OCI-LY1 (cell line): ENCODE results near the gene IRS1.

ENCODE experiments used
- EZH2 ChIP-seq: fragments of 200-600 bp; sonication (generic), shearing (Covaris generic); IDR thresholded peaks from 2 replicates; pipeline ENCODE4 v1.8.0; 2017; ENCODE audit warnings: borderline replicate concordance, mixed run types, mild to moderate bottlenecking, antibody characterized with exemption, low read length, moderate library complexity, mixed read lengths
- TF ChIP-seq, protein P1 (sequence below): fragments of 200-600 bp; sonication (generic), shearing (Covaris generic); IDR thresholded peaks from 2 replicates; pipeline ENCODE4 v1.5.1; 2017; ENCODE audit warnings: mild to moderate bottlenecking, antibody characterized with exemption, low read length, moderate library complexity, mixed read lengths

GRCh38 chr2:226767056-226767813, 32.4 kb downstream of the IRS1 start:
- TF ChIP-seq, protein P1, sequence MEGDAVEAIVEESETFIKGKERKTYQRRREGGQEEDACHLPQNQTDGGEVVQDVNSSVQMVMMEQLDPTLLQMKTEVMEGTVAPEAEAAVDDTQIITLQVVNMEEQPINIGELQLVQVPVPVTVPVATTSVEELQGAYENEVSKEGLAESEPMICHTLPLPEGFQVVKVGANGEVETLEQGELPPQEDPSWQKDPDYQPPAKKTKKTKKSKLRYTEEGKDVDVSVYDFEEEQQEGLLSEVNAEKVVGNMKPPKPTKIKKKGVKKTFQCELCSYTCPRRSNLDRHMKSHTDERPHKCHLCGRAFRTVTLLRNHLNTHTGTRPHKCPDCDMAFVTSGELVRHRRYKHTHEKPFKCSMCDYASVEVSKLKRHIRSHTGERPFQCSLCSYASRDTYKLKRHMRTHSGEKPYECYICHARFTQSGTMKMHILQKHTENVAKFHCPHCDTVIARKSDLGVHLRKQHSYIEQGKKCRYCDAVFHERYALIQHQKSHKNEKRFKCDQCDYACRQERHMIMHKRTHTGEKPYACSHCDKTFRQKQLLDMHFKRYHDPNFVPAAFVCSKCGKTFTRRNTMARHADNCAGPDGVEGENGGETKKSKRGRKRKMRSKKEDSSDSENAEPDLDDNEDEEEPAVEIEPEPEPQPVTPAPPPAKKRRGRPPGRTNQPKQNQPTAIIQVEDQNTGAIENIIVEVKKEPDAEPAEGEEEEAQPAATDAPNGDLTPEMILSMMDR, result no peak
- no peak for TF ChIP-seq EZH2
